ENCODE data around the gene C2CD2L. TPM values are rescaled to one million over a fixed set of nuclear protein-coding genes. Genes with fewer than 3 reads are reported as not detected.

Gene C2CD2L
- total and polyA plus RNA-seq, 2 of the 13 experiments (the other 11 are each of a cell fraction or from before 2014, with no cell fraction given), result 3.7 to 5.5 TPM

DNA sequence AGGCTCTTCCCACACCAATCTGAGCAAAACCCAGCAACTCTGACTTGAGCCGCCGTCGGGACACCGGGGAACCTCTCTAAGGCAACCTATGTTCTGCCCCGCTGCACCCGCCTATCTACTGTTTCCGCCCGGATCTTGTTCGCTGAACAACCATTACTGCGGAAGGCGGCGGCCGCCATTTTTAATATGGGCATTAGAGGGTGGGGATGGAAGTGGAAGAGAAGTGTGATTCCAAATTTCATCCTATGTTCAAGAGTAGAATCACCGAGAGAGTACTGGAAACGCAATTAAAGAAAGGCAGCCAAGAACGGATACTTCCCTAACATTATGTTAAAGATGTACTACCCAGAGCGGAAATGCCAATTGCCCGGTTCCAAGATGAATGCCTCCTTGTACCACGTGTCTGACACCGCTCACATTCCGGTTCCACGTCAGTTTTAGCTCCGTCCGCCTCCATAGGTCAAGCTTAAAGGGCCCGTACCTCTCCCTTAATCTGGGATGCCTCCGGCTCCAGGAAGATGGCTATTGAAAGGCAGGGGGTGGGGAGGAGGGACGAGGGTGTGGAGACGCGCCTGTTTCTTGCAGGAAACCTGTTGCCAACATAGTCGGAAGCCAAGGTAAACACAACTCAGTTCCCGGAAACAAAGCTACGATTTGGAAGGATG lies 5.3 kb upstream of the C2CD2L start, which contains the start of gene DPAGT1 (continued):
- TF ChIP-seq, protein P1, sequence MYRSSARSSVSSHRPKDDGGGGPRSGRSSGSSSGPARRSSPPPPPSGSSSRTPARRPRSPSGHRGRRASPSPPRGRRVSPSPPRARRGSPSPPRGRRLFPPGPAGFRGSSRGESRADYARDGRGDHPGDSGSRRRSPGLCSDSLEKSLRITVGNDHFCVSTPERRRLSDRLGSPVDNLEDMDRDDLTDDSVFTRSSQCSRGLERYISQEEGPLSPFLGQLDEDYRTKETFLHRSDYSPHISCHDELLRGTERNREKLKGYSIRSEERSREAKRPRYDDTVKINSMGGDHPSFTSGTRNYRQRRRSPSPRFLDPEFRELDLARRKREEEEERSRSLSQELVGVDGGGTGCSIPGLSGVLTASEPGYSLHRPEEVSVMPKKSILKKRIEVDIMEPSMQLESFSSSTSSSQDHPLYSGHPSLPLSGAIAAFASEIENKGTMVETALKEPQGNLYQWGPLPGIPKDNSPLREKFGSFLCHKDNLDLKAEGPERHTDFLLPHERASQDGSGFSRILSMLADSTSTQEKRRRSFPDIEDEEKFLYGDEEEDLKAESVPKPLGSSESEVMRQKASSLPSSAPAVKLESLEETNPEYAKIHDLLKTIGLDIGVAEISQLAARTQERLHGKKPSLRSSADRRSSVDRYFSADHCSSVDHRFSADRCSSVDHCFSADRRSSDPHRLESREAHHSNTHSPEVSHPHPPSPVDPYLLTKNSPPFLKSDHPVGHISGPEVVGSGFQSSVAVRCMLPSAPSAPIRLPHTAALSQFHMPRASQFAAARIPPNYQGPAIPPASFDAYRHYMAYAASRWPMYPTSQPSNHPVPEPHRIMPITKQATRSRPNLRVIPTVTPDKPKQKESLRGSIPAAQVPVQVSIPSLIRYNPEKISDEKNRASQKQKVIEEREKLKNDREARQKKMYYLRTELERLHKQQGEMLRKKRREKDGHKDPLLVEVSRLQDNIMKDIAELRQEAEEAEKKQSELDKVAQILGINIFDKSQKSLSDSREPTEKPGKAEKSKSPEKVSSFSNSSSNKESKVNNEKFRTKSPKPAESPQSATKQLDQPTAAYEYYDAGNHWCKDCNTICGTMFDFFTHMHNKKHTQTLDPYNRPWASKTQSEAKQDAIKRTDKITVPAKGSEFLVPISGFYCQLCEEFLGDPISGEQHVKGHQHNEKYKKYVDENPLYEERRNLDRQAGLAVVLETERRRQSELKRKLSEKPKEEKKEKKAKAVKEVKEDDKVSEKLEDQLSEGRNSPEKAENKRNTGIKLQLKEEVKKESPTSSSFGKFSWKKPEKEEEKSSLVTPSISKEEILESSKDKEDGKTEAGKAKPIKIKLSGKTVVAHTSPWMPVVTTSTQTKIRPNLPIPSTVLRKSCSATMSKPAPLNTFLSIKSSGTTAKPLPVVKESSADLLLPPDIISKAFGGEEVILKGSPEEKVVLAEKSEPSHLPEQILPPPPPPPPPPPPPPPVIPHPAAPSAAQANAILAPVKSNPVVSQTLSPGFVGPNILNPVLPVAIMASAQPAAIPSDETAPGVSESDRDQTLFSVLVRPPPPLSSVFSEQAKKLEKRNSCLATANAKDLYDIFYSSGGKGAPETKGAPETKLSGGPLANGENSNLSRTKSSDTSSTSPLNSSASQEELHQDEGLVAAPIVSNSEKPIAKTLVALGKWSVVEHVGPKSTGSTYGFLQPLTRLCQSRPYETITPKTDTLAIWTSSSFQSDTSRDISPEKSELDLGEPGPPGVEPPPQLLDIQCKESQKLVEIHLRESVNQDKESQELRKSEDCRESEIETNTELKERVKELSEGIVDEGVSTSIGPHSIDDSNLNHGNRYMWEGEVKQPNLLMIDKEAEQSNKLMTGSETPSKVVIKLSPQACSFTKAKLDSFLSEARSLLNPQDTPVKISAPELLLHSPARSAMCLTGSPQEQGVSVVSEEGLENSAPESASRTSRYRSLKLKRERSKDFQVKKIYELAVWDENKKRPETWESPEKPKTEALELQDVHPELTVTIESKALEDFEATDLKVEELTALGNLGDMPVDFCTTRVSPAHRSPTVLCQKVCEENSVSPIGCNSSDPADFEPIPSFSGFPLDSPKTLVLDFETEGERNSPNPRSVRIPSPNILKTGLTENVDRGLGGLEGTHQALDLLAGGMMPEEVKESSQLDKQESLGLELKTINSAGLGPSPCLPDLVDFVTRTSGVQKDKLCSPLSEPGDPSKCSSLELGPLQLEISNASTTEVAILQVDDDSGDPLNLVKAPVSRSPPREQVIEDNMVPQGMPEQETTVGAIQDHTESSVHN (CRISPR knock-in tag; IDR thresholded peaks at IDR 0.05), result no peak
- no peak for TF ChIP-seq ZNF430 (CRISPR knock-in tag; IDR thresholded peaks at IDR 0.05)
- TF ChIP-seq, protein P2, sequence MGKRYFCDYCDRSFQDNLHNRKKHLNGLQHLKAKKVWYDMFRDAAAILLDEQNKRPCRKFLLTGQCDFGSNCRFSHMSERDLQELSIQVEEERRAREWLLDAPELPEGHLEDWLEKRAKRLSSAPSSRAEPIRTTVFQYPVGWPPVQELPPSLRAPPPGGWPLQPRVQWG (CRISPR knock-in tag; IDR thresholded peaks at IDR 0.05; ENCODE audit: borderline replicate concordance, low read depth), result no peak
- TF ChIP-seq ZSCAN29 (CRISPR knock-in tag; conservative IDR thresholded peaks at IDR 0.05), result peak; percentile 17; the same call in 1 of the 2 replicates
- TF ChIP-seq, protein P3, sequence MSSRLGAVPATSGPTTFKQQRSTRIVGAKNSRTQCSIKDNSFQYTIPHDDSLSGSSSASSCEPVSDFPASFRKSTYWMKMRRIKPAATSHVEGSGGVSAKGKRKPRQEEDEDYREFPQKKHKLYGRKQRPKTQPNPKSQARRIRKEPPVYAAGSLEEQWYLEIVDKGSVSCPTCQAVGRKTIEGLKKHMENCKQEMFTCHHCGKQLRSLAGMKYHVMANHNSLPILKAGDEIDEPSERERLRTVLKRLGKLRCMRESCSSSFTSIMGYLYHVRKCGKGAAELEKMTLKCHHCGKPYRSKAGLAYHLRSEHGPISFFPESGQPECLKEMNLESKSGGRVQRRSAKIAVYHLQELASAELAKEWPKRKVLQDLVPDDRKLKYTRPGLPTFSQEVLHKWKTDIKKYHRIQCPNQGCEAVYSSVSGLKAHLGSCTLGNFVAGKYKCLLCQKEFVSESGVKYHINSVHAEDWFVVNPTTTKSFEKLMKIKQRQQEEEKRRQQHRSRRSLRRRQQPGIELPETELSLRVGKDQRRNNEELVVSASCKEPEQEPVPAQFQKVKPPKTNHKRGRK (CRISPR knock-in tag; IDR thresholded peaks at IDR 0.05), result no peak
- no peak for TF ChIP-seq FLYWCH1 (CRISPR knock-in tag; IDR thresholded peaks at IDR 0.05)
- no peak for TF ChIP-seq ATRX (CRISPR knock-in tag; IDR thresholded peaks at IDR 0.05; ENCODE audit: borderline replicate concordance)
- TF ChIP-seq ARID2 (CRISPR knock-in tag; IDR thresholded peaks at IDR 0.05; ENCODE audit: borderline replicate concordance), result no peak
- TF ChIP-seq MTA1 (CRISPR knock-in tag; IDR thresholded peaks at IDR 0.05; ENCODE audit: borderline replicate concordance), result 0 out of 2 replicates have a peak, but pooled peaks have one; percentile 12
- TF ChIP-seq, protein P4, sequence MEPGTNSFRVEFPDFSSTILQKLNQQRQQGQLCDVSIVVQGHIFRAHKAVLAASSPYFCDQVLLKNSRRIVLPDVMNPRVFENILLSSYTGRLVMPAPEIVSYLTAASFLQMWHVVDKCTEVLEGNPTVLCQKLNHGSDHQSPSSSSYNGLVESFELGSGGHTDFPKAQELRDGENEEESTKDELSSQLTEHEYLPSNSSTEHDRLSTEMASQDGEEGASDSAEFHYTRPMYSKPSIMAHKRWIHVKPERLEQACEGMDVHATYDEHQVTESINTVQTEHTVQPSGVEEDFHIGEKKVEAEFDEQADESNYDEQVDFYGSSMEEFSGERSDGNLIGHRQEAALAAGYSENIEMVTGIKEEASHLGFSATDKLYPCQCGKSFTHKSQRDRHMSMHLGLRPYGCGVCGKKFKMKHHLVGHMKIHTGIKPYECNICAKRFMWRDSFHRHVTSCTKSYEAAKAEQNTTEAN (CRISPR knock-in tag; conservative IDR thresholded peaks at IDR 0.05), result peak; percentile 2; the same call in 1 of the 2 replicates
- TF ChIP-seq, protein P5, sequence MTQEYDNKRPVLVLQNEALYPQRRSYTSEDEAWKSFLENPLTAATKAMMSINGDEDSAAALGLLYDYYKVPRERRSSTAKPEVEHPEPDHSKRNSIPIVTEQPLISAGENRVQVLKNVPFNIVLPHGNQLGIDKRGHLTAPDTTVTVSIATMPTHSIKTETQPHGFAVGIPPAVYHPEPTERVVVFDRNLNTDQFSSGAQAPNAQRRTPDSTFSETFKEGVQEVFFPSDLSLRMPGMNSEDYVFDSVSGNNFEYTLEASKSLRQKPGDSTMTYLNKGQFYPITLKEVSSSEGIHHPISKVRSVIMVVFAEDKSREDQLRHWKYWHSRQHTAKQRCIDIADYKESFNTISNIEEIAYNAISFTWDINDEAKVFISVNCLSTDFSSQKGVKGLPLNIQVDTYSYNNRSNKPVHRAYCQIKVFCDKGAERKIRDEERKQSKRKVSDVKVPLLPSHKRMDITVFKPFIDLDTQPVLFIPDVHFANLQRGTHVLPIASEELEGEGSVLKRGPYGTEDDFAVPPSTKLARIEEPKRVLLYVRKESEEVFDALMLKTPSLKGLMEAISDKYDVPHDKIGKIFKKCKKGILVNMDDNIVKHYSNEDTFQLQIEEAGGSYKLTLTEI (CRISPR knock-in tag; conservative IDR thresholded peaks at IDR 0.05), result no peak
- TF ChIP-seq, protein P6, sequence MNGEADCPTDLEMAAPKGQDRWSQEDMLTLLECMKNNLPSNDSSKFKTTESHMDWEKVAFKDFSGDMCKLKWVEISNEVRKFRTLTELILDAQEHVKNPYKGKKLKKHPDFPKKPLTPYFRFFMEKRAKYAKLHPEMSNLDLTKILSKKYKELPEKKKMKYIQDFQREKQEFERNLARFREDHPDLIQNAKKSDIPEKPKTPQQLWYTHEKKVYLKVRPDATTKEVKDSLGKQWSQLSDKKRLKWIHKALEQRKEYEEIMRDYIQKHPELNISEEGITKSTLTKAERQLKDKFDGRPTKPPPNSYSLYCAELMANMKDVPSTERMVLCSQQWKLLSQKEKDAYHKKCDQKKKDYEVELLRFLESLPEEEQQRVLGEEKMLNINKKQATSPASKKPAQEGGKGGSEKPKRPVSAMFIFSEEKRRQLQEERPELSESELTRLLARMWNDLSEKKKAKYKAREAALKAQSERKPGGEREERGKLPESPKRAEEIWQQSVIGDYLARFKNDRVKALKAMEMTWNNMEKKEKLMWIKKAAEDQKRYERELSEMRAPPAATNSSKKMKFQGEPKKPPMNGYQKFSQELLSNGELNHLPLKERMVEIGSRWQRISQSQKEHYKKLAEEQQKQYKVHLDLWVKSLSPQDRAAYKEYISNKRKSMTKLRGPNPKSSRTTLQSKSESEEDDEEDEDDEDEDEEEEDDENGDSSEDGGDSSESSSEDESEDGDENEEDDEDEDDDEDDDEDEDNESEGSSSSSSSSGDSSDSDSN (CRISPR knock-in tag; IDR thresholded peaks at IDR 0.05), result peak; percentile 72

Measured in HepG2 (cell line).